IMR-90 (cell line): ENCODE data around the gene IL17B. TPM values are rescaled to one million over a fixed set of nuclear protein-coding genes. Genes with fewer than 3 reads are reported as not detected.

ENCODE experiments used
- ATAC-seq: fragments of 200-7000 bp; cut with Tn5 transposase; 2 replicates; pipeline ENCODE4 v1.9.1; 2020; ENCODE audit warnings: low read depth, mild to moderate bottlenecking, moderate library complexity
- BruUV-seq: library from RNA; stranded (reverse); fragments of 400-500 nt; replicated peaks from 2 replicates; lab custom pipeline; 2021; lab: Mats Ljungman, UMichigan
- CTCF ChIA-PET: fragments of 300-600 bp; formaldehyde crosslinking; extraction: SDS; loops from one replicate; lab custom pipeline; 2021; ENCODE audit warnings: antibody characterized with exemption; lab: Yijun Ruan, JAX
- POLR2A ChIA-PET: fragments of 300-600 bp; sonication (Branson Sonifier 250); formaldehyde crosslinking; loops from one replicate; lab custom pipeline; 2022; ENCODE audit warnings: antibody characterized with exemption; ENCODE audit not compliant: unreplicated experiment; lab: Charles Lee
- DNase-seq: peaks from one replicate; pipeline ENCODE4 v3.0.0; 2013
- H2AFZ ChIP-seq: replicated peaks from 2 replicates; pipeline ENCODE3; 2013; ENCODE audit warnings: low read length, mild to moderate bottlenecking; ENCODE audit not compliant: poor library complexity
- H2AK5ac ChIP-seq: 2 replicates; pipeline ENCODE4 v1.6.1; 2013; ENCODE audit warnings: low read depth, low read length, inconsistent platforms
- H2AK9ac ChIP-seq: replicated peaks from 2 replicates; pipeline ENCODE3; 2013; ENCODE audit warnings: mild to moderate bottlenecking, low read depth, low read length, moderate library complexity; ENCODE audit not compliant: poor library complexity
- H2BK120ac ChIP-seq: 2 replicates; pipeline ENCODE4 v1.6.1; 2013; ENCODE audit warnings: low read depth, low read length, inconsistent platforms
- H2BK15ac ChIP-seq: 3 replicates; pipeline ENCODE4 v1.6.1; 2013; ENCODE audit warnings: low read depth, low read length, inconsistent platforms
- H2BK20ac ChIP-seq: 2 replicates; pipeline ENCODE4 v1.6.1; 2013; ENCODE audit warnings: low read depth, mild to moderate bottlenecking, inconsistent platforms, low read length, moderate library complexity
- H2BK5ac ChIP-seq: 2 replicates; pipeline ENCODE4 v1.6.1; 2013; ENCODE audit warnings: mild to moderate bottlenecking, low read depth, low read length, inconsistent platforms; ENCODE audit not compliant: poor library complexity, severe bottlenecking
- H3K14ac ChIP-seq: replicated peaks from 2 replicates; pipeline ENCODE4 v1.6.1; 2013; ENCODE audit warnings: low read depth, low read length, inconsistent platforms
- H3K18ac ChIP-seq: 2 replicates; pipeline ENCODE4 v1.6.1; 2013; ENCODE audit warnings: low read depth, low read length, control low read depth
- H3K23ac ChIP-seq: 2 replicates; pipeline ENCODE4 v1.6.1; 2013; ENCODE audit warnings: low read depth, low read length, inconsistent platforms
- H3K27ac ChIP-seq: 2 replicates; pipeline ENCODE4 v1.5.1; 2013; ENCODE audit warnings: mild to moderate bottlenecking, control low read depth, low read length; ENCODE audit not compliant: insufficient read depth
- H3K27me3 ChIP-seq: 2 replicates; pipeline ENCODE4 v1.6.1; 2013; ENCODE audit warnings: low read length; ENCODE audit not compliant: control insufficient read depth, insufficient read depth
- H3K36me3 ChIP-seq: 2 replicates; pipeline ENCODE4 v1.6.1; 2013; ENCODE audit warnings: low read length, mixed read lengths; ENCODE audit not compliant: control insufficient read depth, insufficient read depth
- H3K4ac ChIP-seq: 2 replicates; pipeline ENCODE4 v1.6.1; 2013; ENCODE audit warnings: low read depth, low read length, inconsistent platforms
- H3K4me1 ChIP-seq: 2 replicates; pipeline ENCODE4 v1.6.1; 2013; ENCODE audit warnings: low read length, mixed read lengths; ENCODE audit not compliant: control insufficient read depth, insufficient read depth
- H3K4me2 ChIP-seq: 2 replicates; pipeline ENCODE4 v1.6.1; 2013; ENCODE audit warnings: low read depth, mild to moderate bottlenecking, control low read depth, low read length, moderate library complexity
- H3K4me3 ChIP-seq: 2 replicates; pipeline ENCODE4 v1.5.1; 2013; ENCODE audit warnings: low read depth, mild to moderate bottlenecking, control low read depth, low read length, moderate library complexity; ENCODE audit not compliant: insufficient read depth
- H3K56ac ChIP-seq: 2 replicates; pipeline ENCODE4 v1.6.1; 2013; ENCODE audit warnings: low read length, inconsistent platforms; ENCODE audit not compliant: insufficient read depth; ENCODE audit errors: extremely low read depth
- H3K79me1 ChIP-seq, 2 experiments: 2 replicates each; pipeline ENCODE4 v1.6.1; 2013; ENCODE audit warnings: low read length in 2 of 2, inconsistent platforms in 1 of 2, low read depth in 1 of 2
- H3K9ac ChIP-seq: 2 replicates; pipeline ENCODE4 v1.6.1; 2013; ENCODE audit warnings: low read depth, low read length, control low read depth
- H3K9me1 ChIP-seq: 2 replicates; pipeline ENCODE4 v1.6.1; 2013; ENCODE audit warnings: low read length, inconsistent platforms; ENCODE audit not compliant: insufficient read depth
- H3K9me3 ChIP-seq: 2 replicates; pipeline ENCODE4 v1.6.1; 2013; ENCODE audit warnings: low read length; ENCODE audit not compliant: control insufficient read depth, insufficient read depth
- H4K20me1 ChIP-seq: 2 replicates; pipeline ENCODE4 v1.6.1; 2013; ENCODE audit warnings: low read length, inconsistent platforms; ENCODE audit not compliant: insufficient read depth
- H4K5ac ChIP-seq: 2 replicates; pipeline ENCODE4 v1.6.1; 2013; ENCODE audit warnings: mild to moderate bottlenecking, low read depth, low read length, control low read depth
- H4K8ac ChIP-seq, 2 experiments: 2 replicates each; pipeline ENCODE4 v1.6.1; 2013; ENCODE audit warnings: low read depth in 2 of 2, low read length in 2 of 2, control low read depth in 1 of 2, inconsistent platforms in 1 of 2
- H4K91ac ChIP-seq: 2 replicates; pipeline ENCODE4 v1.6.1; 2013; ENCODE audit warnings: low read depth, low read length, inconsistent platforms; ENCODE audit not compliant: insufficient read depth
- BHLHE40 ChIP-seq: fragments of 150-350 bp; IDR thresholded peaks from 2 replicates; pipeline ENCODE4 v1.6.1; 2016; ENCODE audit warnings: mild to moderate bottlenecking, low read depth, low read length
- CEBPB ChIP-seq: IDR thresholded peaks from 2 replicates; pipeline ENCODE4 v1.6.1; 2012; ENCODE audit warnings: low read depth, low read length, improper control_type of control experiment
- CHD1 ChIP-seq: IDR thresholded peaks from 2 replicates; pipeline ENCODE4 v1.6.1; 2012; ENCODE audit warnings: low read depth, low read length, improper control_type of control experiment
- FOS ChIP-seq: fragments of 150-350 bp; IDR thresholded peaks from 2 replicates; pipeline ENCODE4 v1.6.1; 2016; ENCODE audit warnings: low read depth, low read length
- MAFK ChIP-seq: IDR thresholded peaks from 2 replicates; pipeline ENCODE4 v1.6.1; 2012; ENCODE audit warnings: low read depth, low read length, improper control_type of control experiment
- MAZ ChIP-seq: IDR thresholded peaks from 2 replicates; pipeline ENCODE4 v1.6.1; 2012; ENCODE audit warnings: low read depth, mild to moderate bottlenecking, low read length, improper control_type of control experiment, moderate library complexity, borderline replicate concordance
- MXI1 ChIP-seq: IDR thresholded peaks from 2 replicates; pipeline ENCODE4 v1.6.1; 2012; ENCODE audit warnings: low read depth, mild to moderate bottlenecking, low read length, moderate library complexity, borderline replicate concordance
- NFE2L2 ChIP-seq: fragments of 150-350 bp; IDR thresholded peaks from 2 replicates; pipeline ENCODE4 v1.6.1; 2016; ENCODE audit warnings: low read depth, mild to moderate bottlenecking, low read length
- POLR2A ChIP-seq: IDR thresholded peaks from 2 replicates; pipeline ENCODE4 v1.6.1; 2012; ENCODE audit warnings: mild to moderate bottlenecking, low read depth, low read length
- RAD21 ChIP-seq: IDR thresholded peaks from 2 replicates; pipeline ENCODE4 v1.6.1; 2012; ENCODE audit warnings: low read length, improper control_type of control experiment
- RCOR1 ChIP-seq: IDR thresholded peaks from 2 replicates; pipeline ENCODE4 v1.6.1; 2012; ENCODE audit warnings: mild to moderate bottlenecking, low read length, improper control_type of control experiment; ENCODE audit not compliant: insufficient replicate concordance
- RFX5 ChIP-seq: IDR thresholded peaks from 2 replicates; pipeline ENCODE4 v1.8.0; 2012; ENCODE audit warnings: low read depth, mild to moderate bottlenecking, low read length, moderate library complexity
- SMC3 ChIP-seq: fragments of 150-350 bp; IDR thresholded peaks from 2 replicates; pipeline ENCODE4 v1.6.1; 2016; ENCODE audit warnings: low read depth, mild to moderate bottlenecking, antibody characterized with exemption, low read length, moderate library complexity
- WGBS, 2 experiments: methylation state at CpG; one replicate each; pipeline versions ENCODE4 v1.1.5 to v1.1.7; 2013; ENCODE audit warnings: missing lambda C conversion rate in 2 of 2; ENCODE audit not compliant: insufficient read length in 1 of 2; ENCODE audit errors: extremely low coverage in 2 of 2; 5-methylcytosine and 5-hydroxymethylcytosine counted together
- dilution Hi-C: fragments of 300-500 bp; cut with HindIII; formaldehyde crosslinking; loops from one replicate; pipeline ENCODE4 v1.14.3; 2018; ENCODE audit warnings: low sequenced_read_pairs; ENCODE audit not compliant: unreplicated experiment
- in situ Hi-C: fragments of 300-500 bp; cut with MboI; formaldehyde crosslinking; loops from 3 replicates; pipeline ENCODE4 v1.14.3; 2019; ENCODE audit warnings: low sequenced_read_pairs, inconsistent platforms, mixed read lengths
- intact Hi-C: fragments of 100-400 bp; cut with micrococcal nuclease; formaldehyde crosslinking; loops from 2 replicates; pipeline ENCODE4 v1.10.0; 2022
- polyA plus RNA-seq, 3 experiments: library from polyadenylated mRNA; depleted of rRNA; stranded (reverse); fragments of >200 nt; gene quantifications; 2 replicates each; pipeline ENCODE4 v1.2.3, GENCODE V29; 2012; ENCODE audit warnings: low replicate concordance in 1 of 3
- total RNA-seq: library from RNA; depleted of rRNA; stranded (reverse); fragments of >200 nt; gene quantifications from 2 replicates; pipeline ENCODE4 v1.2.3, GENCODE V29; 2012
- TF ChIP-seq, protein P1 (sequence below): fragments of 150-350 bp; IDR thresholded peaks from 2 replicates; pipeline ENCODE4 v1.6.1; 2016; ENCODE audit warnings: low read depth, mild to moderate bottlenecking, low read length, moderate library complexity, borderline replicate concordance
- TF ChIP-seq, protein P2 (sequence below): fragments of 150-350 bp; IDR thresholded peaks from 2 replicates; pipeline ENCODE4 v1.6.1; 2017; ENCODE audit warnings: mild to moderate bottlenecking, antibody characterized with exemption, low read length, low read depth
- TF ChIP-seq, protein P3 (sequence below): conservative IDR thresholded peaks from 2 replicates; pipeline ENCODE4 v1.5.1; 2012; ENCODE audit warnings: mild to moderate bottlenecking, low read depth, low read length, improper control_type of control experiment

Gene IL17B
- total and polyA plus RNA-seq, 2 of the 4 experiments (the other 2 are of a cell fraction): 0.31 TPM; not detected in 1

DNA sequence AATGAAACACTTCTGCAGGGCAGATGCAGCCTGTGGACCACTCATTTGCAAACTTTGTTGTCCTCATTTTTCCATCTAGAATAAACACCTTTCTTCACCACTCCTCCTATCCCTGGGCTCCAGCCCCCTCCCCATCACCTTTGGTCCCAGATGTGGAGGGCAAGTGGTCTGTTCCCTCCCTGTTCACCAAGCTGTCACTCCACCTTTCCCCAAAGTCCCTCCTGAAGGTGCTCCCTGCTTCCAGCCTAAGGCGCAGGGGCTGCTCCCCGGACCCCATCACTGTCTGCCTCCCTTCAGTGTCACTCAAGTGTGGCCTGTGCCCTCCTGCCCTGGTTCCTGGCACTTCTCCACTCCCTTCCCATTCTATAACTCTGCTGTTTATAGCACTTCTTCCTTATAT is 14.4 kb downstream of the IL17B start:
- intact Hi-C loops: loop anchor here (5.0 kb wide), 2 partner anchors 198 to 253 kb away; no protein-coding TSS in a partner anchor

More for the DNA sequence above, 14.4 kb downstream of the IL17B start:
- Histone ChIP-seq H3K4me1 (0 out of 2 replicates have a peak, but pooled peaks cover 2% of the 10 kb centered on the region), H4K20me1 (no peaks in the 10 kb centered on the region), H2BK20ac (no peak overlapping the region), H3K18ac (no peak overlapping the region), H2AK9ac (no peak overlapping the region), H3K23ac (no peak overlapping the region), H3K9me1 (no peaks in the 10 kb centered on the region; the same call in 1 of the 2 replicates), H3K56ac (no peak overlapping the region), H4K5ac (no peak overlapping the region), H3K4me3 (no peak overlapping the region), H3K36me3 (no peaks in the 10 kb centered on the region), H2AFZ (no peak overlapping the region), H3K9me3 (no peaks in the 10 kb centered on the region), H3K4me2 (no peak overlapping the region), H4K91ac (no peak overlapping the region), H3K4ac (no peak overlapping the region), H3K27me3 (no peaks in the 10 kb centered on the region), H3K79me1 (no peaks in the 10 kb centered on the region; a peak in 1 of 4 replicates), H4K8ac (no peak overlapping the region), H2BK120ac (no peak overlapping the region), H2BK15ac (no peak overlapping the region), H3K27ac (no peak overlapping the region), H3K9ac (no peak overlapping the region), H2AK5ac (no peak overlapping the region), H3K14ac (no peak overlapping the region), H2BK5ac (no peak overlapping the region)
- ChIA-PET CTCF (no interaction called here), POLR2A (no interaction called here)
- ATAC-seq (no peak), DNase-seq (no peak)
- no TSS peak for BruUV-seq
- no CpG with 5 or more reads among the region's 2 CpGs for WGBS, 2 experiments
- TF ChIP-seq RFX5 (no peak), MXI1 (no peak), RCOR1 (no peak), BHLHE40 (no peak), FOS (no peak), RAD21 (no peak), SMC3 (no peak), CHD1 (no peak), NFE2L2 (no peak), MAZ (no peak), POLR2A (no peak), CEBPB (no peak), MAFK (no peak)
- TF ChIP-seq, protein P1, sequence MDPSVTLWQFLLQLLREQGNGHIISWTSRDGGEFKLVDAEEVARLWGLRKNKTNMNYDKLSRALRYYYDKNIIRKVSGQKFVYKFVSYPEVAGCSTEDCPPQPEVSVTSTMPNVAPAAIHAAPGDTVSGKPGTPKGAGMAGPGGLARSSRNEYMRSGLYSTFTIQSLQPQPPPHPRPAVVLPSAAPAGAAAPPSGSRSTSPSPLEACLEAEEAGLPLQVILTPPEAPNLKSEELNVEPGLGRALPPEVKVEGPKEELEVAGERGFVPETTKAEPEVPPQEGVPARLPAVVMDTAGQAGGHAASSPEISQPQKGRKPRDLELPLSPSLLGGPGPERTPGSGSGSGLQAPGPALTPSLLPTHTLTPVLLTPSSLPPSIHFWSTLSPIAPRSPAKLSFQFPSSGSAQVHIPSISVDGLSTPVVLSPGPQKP: no peak
- TF ChIP-seq, protein P2, sequence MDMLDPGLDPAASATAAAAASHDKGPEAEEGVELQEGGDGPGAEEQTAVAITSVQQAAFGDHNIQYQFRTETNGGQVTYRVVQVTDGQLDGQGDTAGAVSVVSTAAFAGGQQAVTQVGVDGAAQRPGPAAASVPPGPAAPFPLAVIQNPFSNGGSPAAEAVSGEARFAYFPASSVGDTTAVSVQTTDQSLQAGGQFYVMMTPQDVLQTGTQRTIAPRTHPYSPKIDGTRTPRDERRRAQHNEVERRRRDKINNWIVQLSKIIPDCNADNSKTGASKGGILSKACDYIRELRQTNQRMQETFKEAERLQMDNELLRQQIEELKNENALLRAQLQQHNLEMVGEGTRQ: no peak
- TF ChIP-seq, protein P3, sequence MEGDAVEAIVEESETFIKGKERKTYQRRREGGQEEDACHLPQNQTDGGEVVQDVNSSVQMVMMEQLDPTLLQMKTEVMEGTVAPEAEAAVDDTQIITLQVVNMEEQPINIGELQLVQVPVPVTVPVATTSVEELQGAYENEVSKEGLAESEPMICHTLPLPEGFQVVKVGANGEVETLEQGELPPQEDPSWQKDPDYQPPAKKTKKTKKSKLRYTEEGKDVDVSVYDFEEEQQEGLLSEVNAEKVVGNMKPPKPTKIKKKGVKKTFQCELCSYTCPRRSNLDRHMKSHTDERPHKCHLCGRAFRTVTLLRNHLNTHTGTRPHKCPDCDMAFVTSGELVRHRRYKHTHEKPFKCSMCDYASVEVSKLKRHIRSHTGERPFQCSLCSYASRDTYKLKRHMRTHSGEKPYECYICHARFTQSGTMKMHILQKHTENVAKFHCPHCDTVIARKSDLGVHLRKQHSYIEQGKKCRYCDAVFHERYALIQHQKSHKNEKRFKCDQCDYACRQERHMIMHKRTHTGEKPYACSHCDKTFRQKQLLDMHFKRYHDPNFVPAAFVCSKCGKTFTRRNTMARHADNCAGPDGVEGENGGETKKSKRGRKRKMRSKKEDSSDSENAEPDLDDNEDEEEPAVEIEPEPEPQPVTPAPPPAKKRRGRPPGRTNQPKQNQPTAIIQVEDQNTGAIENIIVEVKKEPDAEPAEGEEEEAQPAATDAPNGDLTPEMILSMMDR: no peak
- dilution Hi-C loops (no loop called here), in situ Hi-C loops (no loop called here)
